Loucy (cell line): ENCODE results near the gene ZBTB16.

Experiments used
- CTCF ChIP-seq: fragments of 200-600 bp; sonication (generic); conservative IDR thresholded peaks from 2 replicates; pipeline ENCODE4 v1.5.1; 2014; ENCODE audit warnings: mild to moderate bottlenecking, antibody characterized with exemption, low read length
- EZH2phosphoT487 ChIP-seq: fragments of 200-600 bp; IDR thresholded peaks from 2 replicates; pipeline ENCODE4 v1.6.1; 2018; ENCODE audit warnings: antibody characterized with exemption, mild to moderate bottlenecking, moderate library complexity, borderline replicate concordance

GRCh38 chr11:114019046-114019445 lies 40.5 kb upstream of the ZBTB16 start:
- TF ChIP-seq CTCF (no peak), EZH2phosphoT487 (no peak)
